Lung (tissue), 12 donors: Measurements from ENCODE around the gene SLX4. TPM values are rescaled to one million over a fixed set of nuclear protein-coding genes. Genes with fewer than 3 reads are reported as not detected.

Source experiments
- ATAC-seq: fragments of 200-7000 bp; cut with Tn5 transposase; one replicate; pipeline ENCODE4 v1.9.1; 2020; ENCODE audit warnings: moderate number of reproducible peaks; ENCODE audit not compliant: insufficient read depth, low FRiP score
- DNase-seq, 3 donors: peaks; one replicate each; pipeline ENCODE4 v3.0.0-alpha.2; 2013 to 2017
- H3K27ac ChIP-seq, 2 donors: one replicate each; pipeline ENCODE4 v1.5.1; 2013; ENCODE audit warnings: mild to moderate bottlenecking in 2 of 2, moderate library complexity in 2 of 2, control low read depth in 1 of 2, inconsistent platforms in 1 of 2, low read depth in 1 of 2, low read length in 1 of 2
- H3K27me3 ChIP-seq, 3 donors: one replicate each; pipeline ENCODE4 v1.5.1; 2013; ENCODE audit warnings: low read length in 2 of 3; ENCODE audit not compliant: control insufficient read depth in 3 of 3, insufficient read depth in 3 of 3
- H3K36me3 ChIP-seq, 4 donors: one replicate each; pipeline ENCODE4 v1.5.1; 2013; ENCODE audit warnings: low read length in 4 of 4, mild to moderate bottlenecking in 1 of 4, moderate library complexity in 1 of 4; ENCODE audit not compliant: control insufficient read depth in 4 of 4, insufficient read depth in 4 of 4
- H3K4me1 ChIP-seq, 5 donors: one replicate each; pipeline ENCODE4 v1.5.1; 2013; ENCODE audit warnings: low read length in 5 of 5, mild to moderate bottlenecking in 2 of 5, moderate library complexity in 1 of 5; ENCODE audit not compliant: control insufficient read depth in 5 of 5, insufficient read depth in 5 of 5
- H3K4me3 ChIP-seq: one replicate; pipeline ENCODE4 v1.5.1; 2013; ENCODE audit warnings: mild to moderate bottlenecking, control low read depth, moderate library complexity
- H3K9ac ChIP-seq, 2 donors: one replicate each; pipeline ENCODE4 v1.5.1; 2013; ENCODE audit warnings: low read length in 2 of 2, control low read depth in 1 of 2; ENCODE audit not compliant: insufficient read depth in 1 of 2
- H3K9me3 ChIP-seq, 4 donors: one replicate each; pipeline ENCODE4 v1.5.1; 2013; ENCODE audit warnings: low read length in 3 of 4, mild to moderate bottlenecking in 1 of 4, moderate library complexity in 1 of 4; ENCODE audit not compliant: control insufficient read depth in 4 of 4, insufficient read depth in 3 of 4
- CTCF ChIP-seq: IDR thresholded peaks from 2 replicates; pipeline ENCODE4 v1.5.1; 2012; ENCODE audit warnings: mild to moderate bottlenecking; ENCODE audit errors: control extremely low read depth, extremely low read depth
- WGBS, 2 donors: extraction: QIAGEN DNeasy Blood & Tissue Kit; methylation state at CpG; one replicate each; pipeline ENCODE4 v1.1.7; 2013; 5-methylcytosine and 5-hydroxymethylcytosine counted together
- polyA plus RNA-seq, 2 donors: library from polyadenylated mRNA; stranded (reverse); fragments of 200-250 nt; gene quantifications; one replicate each; pipeline ENCODE4 v1.2.1, GENCODE V29; 2013
- total RNA-seq, 2 donors: library from RNA; depleted of rRNA in 1 of 2; stranded (reverse); fragments of >200 nt in 1 of 2; gene quantifications; one replicate each; pipeline ENCODE4 v1.2.1, GENCODE V29; 2014 to 2021
- donor health status: control.
- donor health status: control.
- donor health status: Bipolar disorder and iron deficiency.
- donor health status: healthy.
- donor health status: DM: yes; HTN: yes; CAD: no.

The SLX4 gene
- total and polyA plus RNA-seq, 4 donors: 2.4 to 7.0 (median 3.7) TPM

GRCh38 chr16:3573146-3573815 is 38.1 kb downstream of the SLX4 start:
- Histone ChIP-seq H3K4me3 (no peak overlapping the region), H3K4me1 (peaks cover 0 to 4% (median 0%) of the 10 kb centered on the region in 5 donors), H3K27me3 (no peaks in the 10 kb centered on the region), H3K9me3 (peaks cover 0 to 7% (median 3%) of the 10 kb centered on the region in 4 donors), H3K36me3 (peaks cover 0 to 2% (median 0%) of the 10 kb centered on the region in 4 donors), H3K27ac (no peak overlapping the region), H3K9ac (no peak overlapping the region)
- ATAC-seq: no peak
- TF ChIP-seq CTCF: no peak
- 83 to 87% methylated on average over 9 of the region's 9 CpGs for WGBS, 2 donors
- DNase-seq: no peak

- Histone ChIP-seq H3K27ac (no peak overlapping the region), H3K27me3 (no peaks in the 10 kb centered on the region), H3K4me1 (no peaks in the 10 kb centered on the region), H3K9ac (no peak overlapping the region), H3K36me3 (peaks cover 0 to 2% (median 0%) of the 10 kb centered on the region in 4 donors), H3K9me3 (peaks cover 0 to 7% (median 3%) of the 10 kb centered on the region in 4 donors), H3K4me3 (no peak overlapping the region)
- 84 to 94% methylated on average over 4 of the region's 4 CpGs for WGBS, 2 donors
- DNase-seq (no peak), ATAC-seq (no peak)
- no peak for TF ChIP-seq CTCF
Observed at GRCh38 chr16:3570420-3571062, 40.9 kb downstream of the SLX4 start.

- no peak for TF ChIP-seq CTCF
- WGBS, 2 donors: 97 to 98% methylated on average over 2 of the region's 2 CpGs
- H3K27ac ChIP-seq: no peak overlapping the region
- H3K4me3 ChIP-seq: no peak overlapping the region
- H3K4me1 ChIP-seq: no peaks in the 10 kb centered on the region
- no peaks in the 10 kb centered on the region for H3K27me3 ChIP-seq
- peaks cover 0 to 2% (median 0%) of the 10 kb centered on the region in 4 donors for H3K36me3 ChIP-seq
- no peak overlapping the region for H3K9ac ChIP-seq
- no peak for DNase-seq
- no peak for ATAC-seq
- peaks cover 0 to 7% (median 3%) of the 10 kb centered on the region in 4 donors for H3K9me3 ChIP-seq
Observed at GRCh38 chr16:3569851-3570250, 41.6 kb downstream of the SLX4 start.
